ENCODE data around the gene WWC1.
"Not testable (repeated sequence)": the region's sequence is repeated elsewhere in the genome, so short reads cannot be mapped to it uniquely, and the experiment has no call there.

WWC1 gene

DNA sequence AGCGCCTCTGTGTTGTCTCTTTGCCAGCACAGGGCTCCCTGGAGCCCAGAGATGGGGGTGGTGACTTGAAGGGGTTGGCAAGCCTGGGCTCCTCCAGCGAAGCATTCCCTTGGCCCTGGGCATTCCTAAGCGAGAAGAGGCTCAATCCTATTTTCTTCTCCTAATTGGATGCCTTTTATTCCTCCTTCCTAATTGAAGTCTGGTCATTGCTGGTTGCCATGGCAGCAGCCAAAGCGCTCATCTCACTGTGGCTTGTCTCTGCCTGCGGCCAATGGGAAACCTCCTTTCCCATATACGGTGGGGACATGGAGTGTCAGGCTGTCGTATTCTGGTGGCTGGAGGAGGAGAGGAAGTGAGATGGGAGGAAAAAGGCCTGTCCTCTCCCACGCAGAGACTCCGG, 142.6 kb downstream of the WWC1 start:
- in situ Hi-C loops (cut with MboI; ENCODE audit: low sequenced_read_pairs): no loop called here

DNA sequence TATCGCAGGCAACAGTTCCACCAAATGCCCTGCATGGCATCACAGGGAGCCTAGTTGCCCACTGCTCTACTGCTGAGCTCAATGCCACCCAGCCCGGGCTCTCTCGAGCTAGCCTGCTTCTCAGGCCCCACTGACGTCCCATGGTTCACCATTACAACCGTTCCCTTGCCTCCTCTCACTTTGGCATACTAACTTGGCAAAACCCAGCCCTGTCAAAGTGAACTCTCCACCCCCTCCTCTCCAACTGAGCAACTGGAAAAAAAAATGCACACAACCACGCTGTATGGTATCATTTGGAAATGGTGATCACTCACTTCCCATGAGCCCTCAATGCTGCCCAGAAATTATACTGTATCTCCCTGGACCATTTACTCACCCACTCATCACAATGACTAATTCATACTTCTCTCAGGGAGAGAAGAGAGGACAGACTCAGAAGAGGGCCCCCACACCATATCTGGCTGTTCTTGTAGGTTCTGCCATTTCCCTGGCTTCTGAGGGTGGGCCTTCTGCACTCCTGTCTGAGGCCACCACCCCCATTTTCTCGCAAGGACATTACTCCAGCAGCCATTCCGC, 143.4 kb downstream of the WWC1 start:
- in situ Hi-C loops (cut with MboI; ENCODE audit: low sequenced_read_pairs): no loop called here

DNA sequence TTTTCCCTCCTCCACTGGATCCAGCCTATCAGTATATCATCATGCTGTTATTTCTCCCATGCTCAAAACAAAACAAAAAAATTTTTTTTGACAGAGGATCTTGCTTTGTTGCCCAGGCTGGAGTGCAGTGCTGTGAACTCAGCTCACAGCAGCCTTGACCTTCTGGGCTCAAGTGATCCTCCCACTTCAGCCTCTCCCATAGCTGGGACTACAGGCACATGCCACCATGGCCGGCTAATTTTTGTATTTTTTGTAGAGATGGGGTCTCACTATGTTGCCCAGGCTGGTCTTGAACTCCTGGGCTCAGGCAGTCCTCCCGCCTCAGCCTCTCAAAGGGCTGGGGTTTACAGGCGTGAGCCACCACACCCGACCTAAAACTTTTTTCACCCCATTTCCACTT, 143.9 kb downstream of the WWC1 start:
- in situ Hi-C loops (cut with MboI; ENCODE audit: low sequenced_read_pairs): not testable (repeated sequence)

DNA sequence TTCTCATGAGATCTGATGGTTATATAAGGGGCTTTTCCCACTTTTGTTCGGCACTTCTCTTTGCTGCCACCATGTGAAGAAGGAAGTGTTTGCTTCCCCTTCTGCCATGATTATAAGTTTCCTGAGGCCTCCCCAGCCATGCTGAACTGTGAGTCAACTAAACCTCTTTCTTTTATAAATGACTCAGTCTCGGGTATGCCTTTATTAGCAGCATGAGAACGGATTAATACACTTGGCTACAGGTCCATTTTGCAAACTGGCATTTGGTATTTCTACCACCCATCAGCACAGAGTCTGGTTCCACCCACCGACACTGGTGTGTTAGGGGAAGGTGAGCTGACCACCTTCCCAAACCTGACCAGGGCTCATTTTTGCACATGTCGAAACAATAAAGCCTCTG, 146.9 kb downstream of the WWC1 start:
- in situ Hi-C loops (cut with MboI; ENCODE audit: low sequenced_read_pairs): no loop called here

DNA sequence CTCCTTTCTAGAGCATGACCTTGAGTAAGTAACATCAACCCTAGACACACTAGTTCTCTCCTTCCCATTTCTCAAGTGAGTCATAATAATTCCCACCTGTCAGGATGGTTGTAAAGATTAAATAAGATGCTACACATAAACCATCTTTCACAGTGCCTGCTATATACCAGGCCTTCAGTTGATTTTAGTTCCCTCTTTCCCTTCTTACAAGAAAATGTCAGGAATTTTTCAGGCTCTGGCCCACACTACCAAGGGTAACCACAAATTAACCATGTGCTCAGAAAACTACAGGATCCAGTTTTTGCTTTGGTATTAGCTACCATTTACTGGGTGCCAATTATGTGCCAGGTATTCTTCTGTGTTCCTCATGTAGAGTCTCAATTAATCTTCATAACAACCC, 152.1 kb downstream of the WWC1 start:
- in situ Hi-C loops (cut with MboI; ENCODE audit: low sequenced_read_pairs): no loop called here

DNA sequence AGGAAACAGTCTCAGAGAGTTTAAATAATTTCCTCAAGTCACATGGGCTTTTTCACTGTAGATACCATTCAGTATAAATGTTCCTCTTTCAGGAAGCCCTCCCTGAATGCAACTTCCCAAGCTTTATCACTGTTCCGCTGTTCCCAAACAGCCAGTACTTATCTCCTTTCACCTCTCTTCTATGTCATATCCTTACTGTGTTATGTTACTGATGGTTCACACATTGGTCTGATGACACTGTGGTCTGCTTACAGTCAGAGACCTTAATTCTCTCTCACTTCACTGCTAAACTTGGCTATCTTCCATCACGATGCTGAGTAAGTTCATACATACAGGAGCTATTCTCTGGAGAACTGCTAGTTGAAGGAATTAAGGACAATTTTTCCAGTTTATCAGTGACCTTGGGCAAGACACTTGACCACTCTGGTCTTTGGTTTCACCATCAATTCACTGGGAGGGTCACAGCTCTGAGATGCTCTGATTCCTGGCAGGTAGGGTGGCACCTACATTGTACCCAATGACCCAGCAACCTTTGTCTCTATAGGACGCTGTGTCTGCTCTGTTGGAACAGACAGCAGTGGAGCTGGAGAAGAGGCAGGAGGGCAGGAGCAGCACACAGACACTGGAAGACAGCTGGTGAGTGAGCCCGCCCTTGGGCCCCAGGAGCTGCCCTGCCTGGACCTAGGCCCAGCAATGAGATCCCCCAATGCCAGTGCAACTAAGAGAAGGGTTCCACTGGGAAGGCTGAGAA, 152.7 kb downstream of the WWC1 start:
- in situ Hi-C loops (cut with MboI; ENCODE audit: low sequenced_read_pairs): no loop called here

DNA sequence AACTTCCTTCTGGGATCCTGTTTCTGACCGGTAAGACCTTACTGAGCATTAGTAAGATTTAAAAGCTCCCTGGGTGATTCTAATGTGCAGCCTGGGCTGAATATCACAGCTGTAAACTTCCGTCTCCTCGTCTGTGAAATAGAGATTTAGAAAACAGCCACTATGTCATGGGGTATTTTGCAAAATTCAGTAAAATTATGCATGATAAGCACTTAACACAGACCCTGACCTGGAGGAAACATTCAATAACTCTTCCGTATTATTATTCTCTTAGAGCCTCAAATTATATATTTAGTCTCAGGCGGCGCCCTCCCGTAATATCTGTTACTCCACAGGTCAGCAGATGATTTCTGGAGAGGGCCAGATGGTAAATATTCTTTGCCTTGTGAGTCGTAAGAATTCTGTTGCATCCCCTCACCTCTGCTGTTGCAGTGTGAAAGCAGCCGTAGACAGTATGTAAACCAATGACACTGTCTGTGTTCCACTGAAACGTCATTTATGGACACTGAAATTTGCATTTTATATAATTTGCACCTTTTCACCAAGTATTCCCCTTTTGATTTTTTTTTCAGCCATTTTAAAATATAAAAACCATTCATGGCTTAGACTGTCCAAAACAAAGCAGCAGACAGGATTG, 155.7 kb downstream of the WWC1 start:
- in situ Hi-C loops (cut with MboI; ENCODE audit: low sequenced_read_pairs): no loop called here

DNA sequence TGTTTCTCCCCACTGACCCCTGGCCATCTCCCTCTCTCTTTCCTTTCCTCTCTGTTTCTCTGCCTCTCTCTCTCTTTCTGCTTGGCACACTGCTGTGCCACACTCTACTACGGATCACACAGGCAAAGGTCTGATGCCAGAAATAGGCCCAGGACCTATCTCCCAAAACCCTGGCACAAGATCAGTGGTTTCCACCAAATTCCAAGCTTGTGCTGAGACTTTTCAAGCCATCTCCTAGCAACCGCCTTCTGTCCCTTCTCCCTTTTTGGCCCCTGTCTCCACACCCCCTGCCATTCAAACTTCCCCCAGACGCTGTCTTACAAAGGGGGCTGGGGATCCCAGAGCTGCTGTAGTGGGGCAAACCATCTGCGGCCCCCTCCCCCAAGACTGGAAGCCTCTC, 156.4 kb downstream of the WWC1 start:
- in situ Hi-C loops (cut with MboI; ENCODE audit: low sequenced_read_pairs): no loop called here

DNA sequence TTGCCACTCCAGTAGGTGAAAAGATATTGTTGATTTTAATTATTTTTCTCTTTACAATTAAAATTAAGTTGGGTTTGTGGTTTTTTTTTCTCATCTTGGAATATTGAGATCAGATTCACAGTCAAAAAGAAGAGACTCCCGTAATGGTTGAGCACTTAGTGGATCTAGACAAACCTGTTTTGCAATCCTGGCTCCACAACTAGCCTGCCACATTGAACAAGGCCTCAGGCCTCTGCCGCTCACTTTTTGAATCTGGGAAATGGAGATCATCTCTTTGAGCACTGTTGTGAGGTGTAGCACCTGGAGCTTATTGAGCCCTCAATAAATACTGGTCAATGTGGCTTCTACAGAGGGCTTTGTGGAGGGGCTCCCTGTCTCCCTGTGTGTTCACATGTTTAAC, 157.7 kb downstream of the WWC1 start:
- in situ Hi-C loops (cut with MboI; ENCODE audit: low sequenced_read_pairs): no loop called here

DNA sequence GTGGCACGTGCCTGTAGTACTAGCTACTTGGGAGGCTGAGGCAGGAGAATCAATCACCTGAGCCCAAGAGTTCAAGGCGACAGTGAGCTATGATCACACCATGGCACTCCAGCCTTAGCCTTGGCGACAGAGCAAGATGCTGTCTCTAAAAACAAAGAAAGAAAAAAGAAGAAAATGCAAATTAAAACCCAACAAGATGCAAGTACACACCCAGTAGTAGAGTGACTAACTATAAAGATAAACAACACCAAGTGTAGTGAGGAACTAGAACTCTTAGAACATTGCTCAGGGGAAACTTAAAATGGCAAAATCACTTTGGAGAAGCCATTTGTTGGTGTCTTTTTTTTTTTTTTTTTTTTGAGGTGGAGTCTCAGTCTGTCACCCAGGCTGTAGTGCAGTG, 160.1 kb downstream of the WWC1 start:
- in situ Hi-C loops (cut with MboI; ENCODE audit: low sequenced_read_pairs): no loop called here

DNA sequence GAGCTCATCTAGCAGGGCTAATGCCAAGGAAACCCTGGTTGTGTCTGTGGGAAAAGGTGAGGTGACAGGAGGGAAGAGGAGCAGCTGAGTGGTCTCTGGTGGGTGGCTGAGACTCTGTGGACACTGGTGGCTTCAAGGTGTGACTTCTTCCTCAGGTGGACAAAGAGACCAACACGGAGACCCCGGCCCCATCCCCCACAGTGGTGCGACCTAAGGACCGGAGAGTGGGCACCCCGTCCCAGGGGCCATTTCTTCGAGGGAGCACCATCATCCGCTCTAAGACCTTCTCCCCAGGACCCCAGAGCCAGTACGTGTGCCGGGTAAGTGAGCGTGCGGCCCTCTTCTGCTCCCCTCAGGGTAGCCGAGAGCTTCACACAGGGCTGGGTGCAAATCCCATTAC, 163.8 kb downstream of the WWC1 start:
- in situ Hi-C loops (cut with MboI; ENCODE audit: low sequenced_read_pairs): no loop called here

DNA sequence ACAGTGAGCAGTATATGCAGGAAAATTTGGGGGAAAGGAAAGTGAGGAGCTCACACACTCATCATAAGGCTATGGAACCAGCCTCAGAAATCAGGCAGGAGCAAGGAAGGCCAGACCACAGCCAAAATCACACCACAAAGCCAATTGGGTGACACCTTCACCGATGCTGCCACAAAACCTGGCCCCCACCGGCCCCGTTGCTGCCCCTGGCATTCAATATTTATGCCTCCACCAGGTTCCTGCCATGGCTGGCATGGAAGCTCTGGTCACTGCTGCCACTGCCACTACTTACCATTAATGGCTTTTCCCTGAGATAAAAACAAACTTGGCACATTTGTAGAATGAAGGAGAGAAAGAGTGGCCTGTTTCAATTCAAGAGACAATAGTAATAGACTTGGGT, 166.1 kb downstream of the WWC1 start:
- in situ Hi-C loops (cut with MboI; ENCODE audit: low sequenced_read_pairs): no loop called here

DNA sequence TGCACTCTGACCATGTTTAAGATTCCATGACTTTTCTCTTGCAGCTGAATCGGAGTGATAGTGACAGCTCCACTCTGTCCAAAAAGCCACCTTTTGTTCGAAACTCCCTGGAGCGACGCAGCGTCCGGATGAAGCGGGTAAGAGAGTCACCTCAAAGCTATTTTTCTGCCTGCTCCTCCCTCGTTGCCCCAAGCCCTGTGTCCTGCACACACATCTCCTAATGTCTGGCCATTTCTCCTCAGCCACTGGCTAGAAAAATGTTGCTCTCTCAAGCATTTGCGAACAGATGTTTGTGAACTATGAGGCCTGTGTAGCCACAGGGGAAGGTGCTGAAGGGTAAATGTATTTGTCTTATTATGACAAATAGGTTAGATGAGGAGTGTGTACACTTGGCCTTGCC, 169.2 kb downstream of the WWC1 start:
- in situ Hi-C loops (cut with MboI; ENCODE audit: low sequenced_read_pairs): no loop called here

DNA sequence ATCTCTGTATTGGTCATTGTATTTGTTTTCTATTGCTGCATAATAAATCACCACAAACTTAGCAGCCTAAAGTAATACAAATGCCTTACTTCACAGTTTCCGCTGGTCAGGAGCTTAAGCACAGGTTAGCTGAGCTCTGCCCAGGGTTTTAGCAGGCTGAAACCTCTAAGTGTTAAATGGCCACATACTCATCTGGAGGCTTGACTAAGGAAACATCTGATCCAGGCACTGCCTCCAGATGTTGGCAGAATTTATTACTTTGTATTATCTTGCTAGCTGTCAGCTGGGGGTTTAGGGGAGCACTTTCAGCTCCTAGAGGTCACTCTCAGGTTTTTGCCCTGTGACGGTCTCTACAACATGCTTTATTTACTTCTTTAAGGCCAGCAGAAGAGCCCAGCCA, 171.6 kb downstream of the WWC1 start:
- in situ Hi-C loops (cut with MboI; ENCODE audit: low sequenced_read_pairs): no loop called here

DNA sequence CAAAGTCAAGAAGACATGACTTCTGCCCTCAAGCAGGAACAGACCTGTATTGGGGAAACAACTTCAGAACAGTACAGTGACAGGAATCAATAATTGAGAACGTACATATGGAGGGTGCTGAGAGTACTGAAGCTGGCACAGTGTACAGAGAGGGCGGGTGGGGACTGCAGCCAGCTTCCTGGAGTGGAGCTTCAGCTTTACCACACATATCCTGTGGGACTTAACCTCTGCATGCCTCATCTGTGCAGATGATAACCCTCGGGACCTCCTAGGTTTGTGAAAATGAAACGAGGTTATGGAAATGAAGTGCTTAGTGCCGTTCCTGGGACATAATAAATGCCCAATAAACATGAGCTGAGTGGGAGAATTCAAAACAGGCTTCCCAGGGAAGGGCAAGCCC, 172.8 kb downstream of the WWC1 start:
- in situ Hi-C loops (cut with MboI; ENCODE audit: low sequenced_read_pairs): no loop called here

DNA sequence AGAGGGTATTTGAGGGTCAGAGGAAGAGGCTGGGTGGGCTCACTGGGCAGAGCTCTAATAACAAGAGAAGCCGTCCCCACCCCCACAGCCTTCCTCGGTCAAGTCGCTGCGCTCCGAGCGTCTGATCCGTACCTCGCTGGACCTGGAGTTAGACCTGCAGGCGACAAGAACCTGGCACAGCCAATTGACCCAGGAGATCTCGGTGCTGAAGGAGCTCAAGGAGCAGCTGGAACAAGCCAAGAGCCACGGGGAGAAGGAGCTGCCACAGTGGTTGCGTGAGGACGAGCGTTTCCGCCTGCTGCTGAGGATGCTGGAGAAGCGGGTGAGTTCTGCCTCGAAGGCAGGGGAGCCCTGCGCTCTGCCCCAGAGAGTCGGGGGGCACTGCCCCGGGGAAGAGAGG, 173.2 kb downstream of the WWC1 start:
- in situ Hi-C loops (cut with MboI; ENCODE audit: low sequenced_read_pairs): no loop called here

DNA sequence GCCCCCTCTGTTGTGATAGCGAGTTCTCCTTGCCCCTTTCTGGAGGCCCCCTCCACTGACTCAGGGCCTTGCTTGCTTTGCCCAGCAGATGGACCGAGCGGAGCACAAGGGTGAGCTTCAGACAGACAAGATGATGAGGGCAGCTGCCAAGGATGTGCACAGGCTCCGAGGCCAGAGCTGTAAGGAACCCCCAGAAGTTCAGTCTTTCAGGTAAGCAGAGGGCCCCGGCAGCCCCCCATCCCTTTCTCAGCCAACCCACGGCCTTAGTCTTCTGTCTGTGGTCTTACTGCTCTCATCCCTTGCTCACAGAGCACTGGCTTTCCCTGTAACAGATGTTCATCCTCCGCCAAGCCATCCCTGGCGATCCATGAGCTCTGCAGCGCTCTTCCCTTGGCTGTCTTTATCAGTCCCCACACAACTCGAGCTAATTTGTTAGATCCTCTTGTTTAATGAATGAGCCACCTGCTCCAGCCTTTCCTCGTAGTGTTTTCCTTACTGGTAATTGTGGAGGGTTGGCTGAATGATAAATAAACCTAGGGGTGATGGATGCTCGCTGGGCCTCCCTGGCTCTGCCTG, 176.4 kb downstream of the WWC1 start:
- in situ Hi-C loops (cut with MboI; ENCODE audit: low sequenced_read_pairs): no loop called here

DNA sequence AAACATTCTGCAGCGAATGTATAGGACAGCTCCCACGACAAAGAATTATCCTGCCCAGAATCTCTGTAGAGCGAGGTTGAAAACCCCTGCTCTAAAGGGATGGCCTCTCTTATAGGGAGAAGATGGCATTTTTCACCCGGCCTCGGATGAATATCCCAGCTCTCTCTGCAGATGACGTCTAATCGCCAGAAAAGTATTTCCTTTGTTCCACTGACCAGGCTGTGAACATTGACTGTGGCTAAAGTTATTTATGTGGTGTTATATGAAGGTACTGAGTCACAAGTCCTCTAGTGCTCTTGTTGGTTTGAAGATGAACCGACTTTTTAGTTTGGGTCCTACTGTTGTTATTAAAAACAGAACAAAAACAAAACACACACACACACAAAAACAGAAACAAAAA, 177.4 kb downstream of the WWC1 start:
- in situ Hi-C loops (cut with MboI; ENCODE audit: low sequenced_read_pairs): no loop called here

DNA sequence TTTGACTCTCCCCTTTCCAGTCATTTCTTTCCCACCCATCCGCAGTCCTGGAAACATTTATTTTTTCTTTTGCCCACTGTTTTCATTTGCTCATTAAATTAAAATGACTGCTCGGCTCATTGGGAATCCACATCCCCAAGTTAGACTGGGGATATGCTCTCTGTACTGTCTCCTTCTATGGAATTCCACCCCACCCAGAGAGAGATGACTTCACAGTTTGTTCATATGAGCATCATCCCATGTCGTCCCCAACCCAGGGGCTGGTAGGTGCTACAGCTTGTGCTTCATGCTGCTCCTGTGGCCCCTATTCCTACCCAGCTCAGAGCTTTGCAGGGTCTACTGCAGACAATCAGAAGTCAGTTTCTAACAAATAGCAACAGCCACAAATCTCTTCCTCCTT, 178.4 kb downstream of the WWC1 start:
- in situ Hi-C loops (cut with MboI; ENCODE audit: low sequenced_read_pairs): no loop called here

DNA sequence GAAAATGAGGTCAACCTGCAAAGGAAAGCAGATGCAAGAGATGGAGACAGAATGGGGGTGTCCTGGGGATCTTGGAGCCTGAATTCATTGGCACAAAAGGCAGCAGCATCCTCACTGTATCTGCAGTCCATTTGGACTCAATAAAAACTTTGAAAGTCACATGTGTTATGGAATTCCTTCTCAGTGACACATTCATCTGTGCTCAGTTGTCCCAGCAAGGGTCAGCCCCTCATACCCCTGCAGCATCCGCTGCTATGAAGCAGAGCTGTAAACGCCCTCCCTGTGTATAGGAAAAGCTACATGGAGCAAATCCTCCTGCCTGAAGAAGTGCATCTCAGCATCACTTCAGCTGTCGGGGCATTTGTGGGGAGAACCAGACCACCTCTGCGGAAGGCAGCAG, 180.3 kb downstream of the WWC1 start:
- in situ Hi-C loops (cut with MboI; ENCODE audit: low sequenced_read_pairs): no loop called here

DNA sequence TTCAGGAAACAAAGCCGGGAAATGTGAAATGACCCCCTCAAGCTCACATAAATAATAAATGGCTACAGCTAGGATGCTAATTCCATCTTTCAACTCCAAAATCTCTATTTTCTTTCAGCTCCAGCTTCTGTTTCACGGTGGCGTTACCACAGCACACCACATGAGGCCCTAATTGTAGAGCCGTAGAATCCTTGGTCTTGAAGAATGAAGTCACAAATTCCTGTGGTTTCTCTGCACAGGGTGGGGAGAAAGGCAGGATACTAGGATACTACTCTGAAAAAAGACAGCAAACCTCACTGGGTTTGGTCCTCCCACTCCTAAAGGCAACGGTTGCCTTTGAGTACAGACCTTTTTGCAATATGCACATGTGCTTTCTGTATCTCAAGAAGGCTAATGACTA, 180.9 kb downstream of the WWC1 start:
- in situ Hi-C loops (cut with MboI; ENCODE audit: low sequenced_read_pairs): no loop called here

DNA sequence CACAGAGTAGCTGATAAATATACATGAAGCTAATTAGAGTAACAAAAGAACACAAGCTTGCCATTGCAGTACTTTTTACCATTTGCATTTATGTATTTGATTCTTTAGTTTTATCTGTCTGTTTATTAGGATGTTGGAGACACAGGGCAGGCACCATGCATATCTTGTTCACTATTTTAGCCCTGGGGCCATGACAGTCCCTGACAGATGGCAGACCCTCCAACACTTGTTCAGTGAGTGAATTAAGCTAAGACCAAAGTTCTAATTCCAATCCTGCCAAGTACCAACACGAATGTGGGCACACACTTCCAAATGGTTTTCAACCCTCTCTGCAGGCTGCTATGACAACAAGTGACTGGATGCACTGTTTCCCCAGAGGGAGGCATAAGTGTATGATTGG, 182.9 kb downstream of the WWC1 start:
- in situ Hi-C loops (cut with MboI; ENCODE audit: low sequenced_read_pairs): no loop called here
